ENCODE results near the gene TDRD12.

DNA sequence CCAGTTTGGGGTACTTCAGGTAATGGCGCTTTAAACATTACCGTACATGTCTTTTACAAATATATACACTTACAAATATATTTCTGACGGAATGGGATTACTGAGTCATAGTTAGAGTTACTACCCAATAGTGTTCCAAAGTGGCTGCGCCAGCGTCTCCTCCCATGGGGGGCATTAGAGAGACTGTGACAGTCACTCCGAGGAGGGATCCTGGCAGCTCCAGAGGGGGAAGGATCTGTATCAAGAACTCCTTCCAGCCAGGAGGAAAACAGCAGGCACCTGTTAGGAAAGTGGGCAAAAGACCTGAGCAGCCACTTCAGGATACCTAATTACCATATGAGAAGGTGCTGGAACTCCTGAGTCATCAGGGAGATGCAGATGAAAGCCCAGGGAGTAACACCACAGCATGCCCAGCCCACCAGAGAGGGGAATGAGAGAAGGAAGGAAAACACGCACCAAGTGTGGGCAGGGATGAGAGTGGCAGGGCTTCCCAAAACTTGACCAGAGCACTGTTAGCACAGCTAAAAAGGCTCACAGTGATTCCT, 97.1 kb downstream of the TDRD12 start:
- TF ChIP-seq, protein P1, sequence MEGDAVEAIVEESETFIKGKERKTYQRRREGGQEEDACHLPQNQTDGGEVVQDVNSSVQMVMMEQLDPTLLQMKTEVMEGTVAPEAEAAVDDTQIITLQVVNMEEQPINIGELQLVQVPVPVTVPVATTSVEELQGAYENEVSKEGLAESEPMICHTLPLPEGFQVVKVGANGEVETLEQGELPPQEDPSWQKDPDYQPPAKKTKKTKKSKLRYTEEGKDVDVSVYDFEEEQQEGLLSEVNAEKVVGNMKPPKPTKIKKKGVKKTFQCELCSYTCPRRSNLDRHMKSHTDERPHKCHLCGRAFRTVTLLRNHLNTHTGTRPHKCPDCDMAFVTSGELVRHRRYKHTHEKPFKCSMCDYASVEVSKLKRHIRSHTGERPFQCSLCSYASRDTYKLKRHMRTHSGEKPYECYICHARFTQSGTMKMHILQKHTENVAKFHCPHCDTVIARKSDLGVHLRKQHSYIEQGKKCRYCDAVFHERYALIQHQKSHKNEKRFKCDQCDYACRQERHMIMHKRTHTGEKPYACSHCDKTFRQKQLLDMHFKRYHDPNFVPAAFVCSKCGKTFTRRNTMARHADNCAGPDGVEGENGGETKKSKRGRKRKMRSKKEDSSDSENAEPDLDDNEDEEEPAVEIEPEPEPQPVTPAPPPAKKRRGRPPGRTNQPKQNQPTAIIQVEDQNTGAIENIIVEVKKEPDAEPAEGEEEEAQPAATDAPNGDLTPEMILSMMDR (IDR thresholded peaks at IDR 0.05; ENCODE audit: insufficient read depth, low read length, poor library complexity, severe bottlenecking): no peak
- no peak for TF ChIP-seq EZH2phosphoT487 (conservative IDR thresholded peaks at IDR 0.05; ENCODE audit: low read length)

Measured in SU-DHL-6 (cell line).